ENCODE results near the gene IGHMBP2. TPM values are rescaled to one million over a fixed set of nuclear protein-coding genes. Genes with fewer than 3 reads are reported as not detected.

Gene IGHMBP2
- total and polyA plus RNA-seq, 2 experiments from 2014 or later, result 12.4 to 13.5 TPM

- TF ChIP-seq EZH2 (IDR thresholded peaks at IDR 0.05; ENCODE audit: borderline replicate concordance) (no peak), EZH2phosphoT487 (IDR thresholded peaks at IDR 0.05; ENCODE audit: low read depth, severe bottlenecking, unreplicated experiment) (no peak), CTCF (IDR thresholded peaks at IDR 0.05; ENCODE audit: poor library complexity) (no peak)
- no peak overlapping the region for H2AFZ ChIP-seq
- H3K9me3 ChIP-seq (ENCODE audit: low read depth), result no peaks in the 10 kb centered on the region
- DNase-seq (ENCODE audit: low spot score), result no peak
- H3K9me2 ChIP-seq (replicated peaks; ENCODE audit: insufficient read depth), result no peaks in the 10 kb centered on the region
- H3K4me2 ChIP-seq, result no peak overlapping the region
- WGBS (ENCODE audit: low lambda C conversion rate, missing lambda C conversion rate), result 90% methylated on average over 3 of the region's 3 CpGs
- no peaks in the 10 kb centered on the region for H3K4me1 ChIP-seq (ENCODE audit: insufficient read depth)
- no peak overlapping the region for H3K4me3 ChIP-seq
- H4K20me1 ChIP-seq (ENCODE audit: insufficient read depth, poor library complexity, severe bottlenecking), result no peaks in the 10 kb centered on the region
- H3K36me3 ChIP-seq (replicated peaks; ENCODE audit: insufficient read depth, low read depth), result no peaks in the 10 kb centered on the region
- no peaks in the 10 kb centered on the region for H3K79me2 ChIP-seq
- no peak overlapping the region for H3K27ac ChIP-seq
- no peaks in the 10 kb centered on the region for H3K27me3 ChIP-seq
These were observed 60.1 kb downstream of the IGHMBP2 start for GRCh38 chr11:68963779-68964178.

GRCh38 chr11:68965901-68966853 lies 62.5 kb downstream of the IGHMBP2 start:
- Histone ChIP-seq H3K9me2 (replicated peaks; ENCODE audit: insufficient read depth) (no peaks in the 10 kb centered on the region), H4K20me1 (ENCODE audit: insufficient read depth, poor library complexity, severe bottlenecking) (no peaks in the 10 kb centered on the region), H3K79me2 (no peaks in the 10 kb centered on the region), H3K4me2 (no peak overlapping the region), H3K9me3 (ENCODE audit: low read depth) (no peaks in the 10 kb centered on the region), H3K4me3 (no peak overlapping the region), H3K36me3 (replicated peaks; ENCODE audit: insufficient read depth, low read depth) (no peaks in the 10 kb centered on the region), H3K4me1 (ENCODE audit: insufficient read depth) (no peaks in the 10 kb centered on the region), H3K27me3 (no peaks in the 10 kb centered on the region), H3K27ac (no peak overlapping the region), H2AFZ (no peak overlapping the region)
- no peak for TF ChIP-seq EZH2 (IDR thresholded peaks at IDR 0.05; ENCODE audit: borderline replicate concordance)
- no peak for TF ChIP-seq EZH2phosphoT487 (IDR thresholded peaks at IDR 0.05; ENCODE audit: low read depth, severe bottlenecking, unreplicated experiment)
- 89% methylated on average over 15 of the region's 15 CpGs for WGBS (ENCODE audit: low lambda C conversion rate, missing lambda C conversion rate)
- DNase-seq (ENCODE audit: low spot score), result no peak

GRCh38 chr11:68966894-68967780 lies 63.4 kb downstream of the IGHMBP2 start:
- WGBS (ENCODE audit: low lambda C conversion rate, missing lambda C conversion rate), result 83% methylated on average over 9 of the region's 9 CpGs
- H3K27ac ChIP-seq, result no peak overlapping the region
- TF ChIP-seq CTCF (IDR thresholded peaks at IDR 0.05; ENCODE audit: poor library complexity) (no peak), EZH2phosphoT487 (IDR thresholded peaks at IDR 0.05; ENCODE audit: low read depth, severe bottlenecking, unreplicated experiment) (no peak), EZH2 (IDR thresholded peaks at IDR 0.05; ENCODE audit: borderline replicate concordance) (no peak)

More at GRCh38 chr11:68966894-68967780, 63.4 kb downstream of the IGHMBP2 start:
- no peak overlapping the region for H3K4me3 ChIP-seq
- H3K9me3 ChIP-seq (ENCODE audit: low read depth), result no peaks in the 10 kb centered on the region
- no peaks in the 10 kb centered on the region for H3K27me3 ChIP-seq
- H3K79me2 ChIP-seq, result no peaks in the 10 kb centered on the region
- no peaks in the 10 kb centered on the region for H3K4me1 ChIP-seq (ENCODE audit: insufficient read depth)
- no peak overlapping the region for H3K4me2 ChIP-seq
- H4K20me1 ChIP-seq (ENCODE audit: insufficient read depth, poor library complexity, severe bottlenecking), result no peaks in the 10 kb centered on the region
- no peak overlapping the region for H2AFZ ChIP-seq
- no peaks in the 10 kb centered on the region for H3K36me3 ChIP-seq (replicated peaks; ENCODE audit: insufficient read depth, low read depth)
- no peak for DNase-seq (ENCODE audit: low spot score)
- H3K9me2 ChIP-seq (replicated peaks; ENCODE audit: insufficient read depth), result no peaks in the 10 kb centered on the region
